Stimulated activated CD8-positive, alpha-beta memory T cell treated with anti-CD3 and anti-CD28 coated beads, Interleukin-4, amount 100 ng/mL, for 48 hours (primary cell): ENCODE results near the gene MRPS2.
"Not testable (repeated sequence)": the region's sequence is repeated elsewhere in the genome, so short reads cannot be mapped to it uniquely, and the experiment has no call there.

Experiments
- DNase-seq: peaks from one replicate; pipeline ENCODE4 v3.0.0-alpha.2; 2020

The MRPS2 gene

GRCh38 chr9:135534826-135535225, 34.3 kb downstream of the MRPS2 start:
- not testable (repeated sequence) for DNase-seq

- DNase-seq: not testable (repeated sequence)
These were observed 35.1 kb downstream of the MRPS2 start for GRCh38 chr9:135535631-135536030.

DNA sequence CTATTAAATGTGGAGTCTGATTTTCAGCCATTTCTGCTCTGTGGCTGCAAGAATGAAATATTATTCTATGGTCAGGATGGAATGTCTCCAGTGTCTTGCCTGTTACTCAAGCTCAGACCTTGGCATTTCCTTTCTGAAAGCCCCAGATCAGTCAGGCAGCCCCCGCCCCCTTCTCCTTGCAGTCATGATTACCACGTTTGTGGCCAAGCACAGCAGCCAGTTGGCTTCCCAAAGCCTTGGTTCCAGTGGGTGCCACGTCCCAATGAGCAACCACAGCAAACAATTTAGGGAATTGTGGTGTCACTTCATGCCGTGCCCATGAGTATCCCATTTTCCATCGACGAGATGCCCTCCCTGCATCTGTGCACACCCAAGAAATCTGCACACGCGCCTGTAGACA, 35.7 kb downstream of the MRPS2 start:
- no peak for DNase-seq

DNA sequence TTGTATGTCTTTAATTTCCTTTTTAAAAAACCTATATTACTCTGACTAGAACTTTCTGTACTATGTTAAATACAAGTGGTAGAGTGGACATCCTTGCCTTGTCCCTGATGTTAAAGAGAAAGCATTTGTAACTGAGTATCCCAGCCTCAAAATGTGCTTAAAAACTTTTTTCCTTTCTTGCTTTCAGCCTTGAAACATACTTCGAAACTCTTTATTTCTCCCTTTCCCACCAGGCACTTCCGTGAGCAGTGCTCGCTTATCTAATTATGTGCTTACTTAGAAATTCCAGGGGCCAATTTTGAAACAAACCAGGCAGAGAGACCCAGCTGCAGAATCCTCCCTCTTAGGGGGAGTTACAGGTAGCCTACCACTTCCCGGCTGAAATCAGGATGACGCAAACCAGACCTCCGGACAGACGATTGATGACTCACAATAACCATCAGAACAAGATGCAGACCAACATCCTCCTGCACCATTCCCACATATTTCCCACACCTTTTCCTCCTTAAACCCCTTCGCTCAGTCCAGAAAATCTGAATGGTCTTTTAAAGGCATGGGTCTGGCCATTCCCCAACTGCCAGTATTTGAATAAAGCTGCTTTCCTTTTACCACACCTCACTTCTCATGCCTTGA, 42.9 kb downstream of the MRPS2 start:
- not testable (repeated sequence) for DNase-seq

DNA sequence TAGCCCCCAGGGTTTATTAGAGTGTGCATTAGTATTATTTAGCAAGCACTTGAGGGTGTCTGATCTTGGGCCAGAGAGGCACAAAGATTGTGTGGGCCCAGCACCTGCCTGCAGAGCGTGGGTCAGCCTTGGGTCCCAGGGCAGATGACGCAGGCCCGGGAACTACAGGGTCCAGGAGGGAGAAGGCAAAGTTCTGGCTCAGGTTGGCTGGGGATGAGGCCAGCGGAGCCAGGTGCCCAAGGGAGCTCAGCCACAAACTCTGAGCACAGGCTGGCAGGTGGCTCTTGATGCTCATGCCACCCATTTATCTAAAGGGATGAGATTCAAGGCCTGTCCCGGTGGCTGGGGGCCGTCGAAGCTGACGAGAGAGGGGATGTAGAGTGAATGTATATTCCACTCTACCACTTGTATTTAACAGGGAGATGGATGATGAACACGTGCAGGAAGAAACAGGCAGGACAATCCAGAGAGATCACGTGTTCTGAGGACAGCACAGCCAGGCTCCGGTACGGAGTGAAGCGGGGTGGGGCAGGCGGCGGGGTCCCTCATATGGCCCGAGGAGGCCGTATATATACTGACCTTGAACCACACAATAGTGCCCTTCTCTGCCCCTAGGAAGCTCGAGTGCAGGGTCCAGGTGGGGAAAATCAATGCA, 44.6 kb downstream of the MRPS2 start:
- no peak for DNase-seq

DNA sequence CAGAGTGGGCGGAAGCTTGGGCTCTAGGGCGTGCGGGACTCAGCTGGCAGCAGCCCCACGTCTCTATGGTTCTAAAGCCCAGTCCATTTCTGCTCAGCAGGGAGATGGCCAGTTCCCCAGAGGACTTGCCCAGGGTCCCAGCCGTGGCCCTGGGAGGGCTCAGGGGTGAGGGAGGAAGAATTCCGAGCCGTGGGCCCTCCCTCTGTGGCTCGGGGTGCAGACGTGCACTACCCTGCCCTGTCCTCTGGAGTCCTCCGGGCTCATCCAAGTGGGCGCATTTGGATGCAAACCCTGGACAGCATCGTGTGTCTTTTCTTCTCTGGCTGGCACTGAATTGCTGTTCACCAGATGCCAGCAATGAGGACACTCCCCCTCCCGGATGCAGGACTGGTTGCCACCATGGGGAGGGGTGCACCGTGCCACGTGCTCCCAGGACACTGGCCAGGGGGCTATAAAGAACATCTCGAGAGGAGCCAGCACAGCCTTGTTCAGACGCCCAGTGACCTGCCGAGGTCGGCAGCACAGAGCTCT, 45.2 kb downstream of the MRPS2 start, which contains the start of gene OBP2A:
TSS of gene OBP2A (plus strand) at position 481 of the 531 bp plus-strand sequence. CDS start 55 bp downstream, outside the sequence.
- not testable (repeated sequence) for DNase-seq

DNA sequence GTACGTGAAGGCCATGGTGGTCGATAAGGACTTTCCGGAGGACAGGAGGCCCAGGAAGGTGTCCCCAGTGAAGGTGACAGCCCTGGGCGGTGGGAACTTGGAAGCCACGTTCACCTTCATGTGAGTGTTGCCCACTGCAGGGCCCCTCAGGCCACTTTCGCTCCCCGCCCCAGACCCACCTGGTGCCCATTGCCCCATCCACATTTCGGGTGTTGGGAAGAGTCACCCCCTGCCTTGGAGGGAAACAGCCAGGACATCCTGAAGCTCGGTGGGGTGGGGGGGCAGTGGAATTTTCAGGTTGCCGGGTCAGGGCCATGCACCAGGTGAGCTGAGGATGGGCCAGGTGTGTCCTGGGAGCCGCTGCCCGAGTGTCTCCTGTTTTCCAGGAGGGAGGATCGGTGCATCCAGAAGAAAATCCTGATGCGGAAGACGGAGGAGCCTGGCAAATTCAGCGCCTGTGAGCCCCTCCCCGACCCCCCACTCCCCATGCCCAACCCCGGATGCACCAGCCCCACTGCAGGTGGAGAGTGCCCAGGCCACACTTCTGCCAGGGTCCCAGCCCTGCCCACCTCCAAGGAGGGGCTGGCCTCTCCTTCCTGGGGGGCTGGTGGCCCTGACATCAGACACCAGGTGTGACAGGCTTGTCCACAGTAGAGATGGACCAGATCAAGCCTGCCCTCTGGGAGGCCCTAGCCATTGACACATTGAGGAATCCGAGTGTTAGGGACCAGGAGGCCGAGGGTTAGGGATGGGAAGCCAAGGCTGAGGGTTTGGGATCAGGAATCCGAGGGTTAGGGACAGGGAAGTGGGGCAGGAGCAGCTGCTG, 46.5 kb downstream of the MRPS2 start:
- not testable (repeated sequence) for DNase-seq

GRCh38 chr9:135547756-135548736, 47.6 kb downstream of the MRPS2 start:
- DNase-seq: no peak

DNA sequence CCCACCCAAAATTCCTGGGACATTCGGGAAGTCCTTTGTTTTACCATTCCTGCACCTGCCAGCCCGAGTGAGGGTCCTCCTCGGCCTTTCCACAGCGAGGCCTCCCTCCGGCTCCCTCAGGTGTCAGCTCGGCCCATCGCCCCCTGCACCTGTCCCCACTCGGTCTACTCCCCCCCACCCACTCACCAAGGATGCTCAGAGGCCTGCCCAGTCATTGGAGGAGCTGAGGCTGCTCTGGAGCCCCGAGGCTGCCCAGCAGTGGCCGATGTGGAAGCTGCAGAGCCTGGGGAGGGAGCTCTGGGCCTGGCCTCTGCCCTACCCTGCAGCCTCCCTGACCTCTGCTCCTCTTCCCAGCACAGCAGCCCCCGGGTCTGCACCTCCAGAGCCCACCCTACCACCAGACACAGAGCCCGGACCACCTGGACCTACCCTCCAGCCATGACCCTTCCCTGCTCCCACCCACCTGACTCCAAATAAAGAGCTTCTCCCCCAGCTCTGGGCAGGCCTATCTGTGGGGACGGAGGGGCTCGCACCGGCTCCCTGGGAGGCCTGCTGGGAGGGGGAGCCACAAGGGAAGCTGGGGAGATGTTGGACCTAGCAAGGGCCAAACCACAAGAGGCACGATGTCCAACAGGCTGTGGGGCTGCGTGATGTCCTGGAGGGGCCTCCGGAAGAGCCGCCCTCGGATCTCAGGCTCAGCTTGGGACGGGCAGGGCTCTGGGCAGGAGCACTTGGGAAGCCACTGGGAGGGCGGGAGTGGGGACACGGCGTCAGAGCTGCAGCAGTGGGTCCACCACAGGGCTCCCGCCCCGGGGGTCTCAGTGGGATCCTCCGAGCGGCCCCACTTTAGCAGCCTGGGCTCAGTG, 49.2 kb downstream of the MRPS2 start:
- not testable (repeated sequence) for DNase-seq

GRCh38 chr9:135550344-135550918, 49.9 kb downstream of the MRPS2 start:
- no peak for DNase-seq

DNA sequence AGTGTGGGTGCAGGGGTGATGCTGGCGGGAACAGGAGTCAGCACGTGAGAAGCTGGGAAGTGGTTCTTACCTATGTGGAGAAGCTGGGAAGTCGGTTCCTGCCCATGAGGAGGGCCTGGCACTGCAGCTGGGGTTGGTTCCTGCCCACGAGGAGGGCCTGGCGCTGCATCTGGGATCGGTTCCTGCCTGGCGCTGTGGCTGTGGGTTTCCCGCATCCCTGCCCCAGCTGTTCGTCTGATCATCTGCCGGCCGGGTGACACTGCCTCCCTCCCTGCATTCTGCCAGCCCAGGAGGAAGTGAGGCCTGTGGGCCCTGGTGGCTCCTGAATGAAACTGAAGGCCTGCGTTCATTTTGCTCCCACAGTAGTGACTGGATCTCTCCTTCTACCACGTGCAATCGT, 50.5 kb downstream of the MRPS2 start:
- no peak for DNase-seq

GRCh38 chr9:135551456-135551855, 51.0 kb downstream of the MRPS2 start:
- DNase-seq: no peak

- no peak for DNase-seq
These were observed 51.7 kb downstream of the MRPS2 start for GRCh38 chr9:135552021-135552697.

- no peak for DNase-seq
These were observed 52.3 kb downstream of the MRPS2 start for GRCh38 chr9:135552698-135553171.
